ENCODE data around the gene STX2. TPM values are rescaled to one million over a fixed set of nuclear protein-coding genes. Genes with fewer than 3 reads are reported as not detected.

STX2 gene
- total and polyA plus RNA-seq, 2 donors (not counting 3 experiments of a cell fraction or from before 2014, with no cell fraction given): 26.2 to 32.6 TPM

GRCh38 chr12:130742716-130743115 lies 96.3 kb downstream of the STX2 start:
- intact Hi-C loops (cut with micrococcal nuclease): no loop called here
- H3K9ac ChIP-seq (replicated peaks; ENCODE audit: extremely low read depth, insufficient read depth, low read length): no peak overlapping the region
- no peak overlapping the region for H2AFZ ChIP-seq (ENCODE audit: low read depth, low read length)
- no peaks in the 10 kb centered on the region for H3K9me3 ChIP-seq (replicated peaks; ENCODE audit: control insufficient read depth, insufficient read depth, low read length)
- FAIRE-seq: no peak
- BruUV-seq (replicated peaks): no TSS peak
- ChIA-PET CTCF (no interaction called here), POLR2A (no interaction called here)
- H3K9me1 ChIP-seq (replicated peaks; ENCODE audit: control insufficient read depth, extremely low read depth, insufficient read depth, low read length): no peaks in the 10 kb centered on the region
- H4K20me1 ChIP-seq (replicated peaks; ENCODE audit: control insufficient read depth, extremely low read depth, insufficient read depth, low read length): no peaks in the 10 kb centered on the region
- no peak overlapping the region for H3K27ac ChIP-seq (ENCODE audit: insufficient read depth, low read depth, low read length)
- H3K4me1 ChIP-seq (ENCODE audit: control insufficient read depth, extremely low read depth, insufficient read depth, low read length): no peaks in the 10 kb centered on the region
- H3K4me3 ChIP-seq (replicated peaks in 1 of 3; ENCODE audit: insufficient read depth in 1 of 3, low read depth in 1 of 3, low read length in 3 of 3): no peak overlapping the region
- H3K79me2 ChIP-seq (ENCODE audit: control insufficient read depth, insufficient read depth, low read length): no peaks in the 10 kb centered on the region
- H3K36me3 ChIP-seq (ENCODE audit: control insufficient read depth in 2 of 2, extremely low read depth in 1 of 2, insufficient read depth in 2 of 2, low read length in 2 of 2): no peaks in the 10 kb centered on the region
- DNase-seq (ENCODE audit: low read depth, low spot score): no peak
- dilution Hi-C loops (cut with MboI; ENCODE audit: extremely low pct_ligation_motif_present, low sequenced_read_pairs): no loop called here
- no peaks in the 10 kb centered on the region for H3K27me3 ChIP-seq (ENCODE audit: control insufficient read depth in 2 of 2, insufficient read depth in 2 of 2, low read length in 2 of 2)
- H3K4me2 ChIP-seq (ENCODE audit: insufficient read depth, low read length): no peak overlapping the region
- TF ChIP-seq POLR2A (IDR thresholded peaks at IDR 0.05; ENCODE audit: low read depth, low read length) (no peak), JUN (IDR thresholded peaks at IDR 0.05; ENCODE audit: borderline replicate concordance, insufficient read depth, insufficient read length, low read depth) (no peak), CTCF (IDR thresholded peaks at IDR 0.05; ENCODE audit: extremely low read depth in 1 of 2, insufficient read depth in 1 of 2, low read depth in 1 of 2, low read length in 2 of 2) (no peak), MYC (IDR thresholded peaks at IDR 0.05; ENCODE audit: low read depth, low read length) (no peak)

GRCh38 chr12:130742112-130742511 lies 96.9 kb downstream of the STX2 start:
- Histone ChIP-seq H3K4me2 (ENCODE audit: insufficient read depth, low read length) (no peak overlapping the region), H3K79me2 (ENCODE audit: control insufficient read depth, insufficient read depth, low read length) (no peaks in the 10 kb centered on the region), H3K27me3 (ENCODE audit: control insufficient read depth in 2 of 2, insufficient read depth in 2 of 2, low read length in 2 of 2) (no peaks in the 10 kb centered on the region), H3K9me3 (replicated peaks; ENCODE audit: control insufficient read depth, insufficient read depth, low read length) (no peaks in the 10 kb centered on the region), H4K20me1 (replicated peaks; ENCODE audit: control insufficient read depth, extremely low read depth, insufficient read depth, low read length) (no peaks in the 10 kb centered on the region), H3K4me3 (replicated peaks in 1 of 3; ENCODE audit: insufficient read depth in 1 of 3, low read depth in 1 of 3, low read length in 3 of 3) (no peak overlapping the region), H3K9me1 (replicated peaks; ENCODE audit: control insufficient read depth, extremely low read depth, insufficient read depth, low read length) (no peaks in the 10 kb centered on the region), H3K4me1 (ENCODE audit: control insufficient read depth, extremely low read depth, insufficient read depth, low read length) (no peaks in the 10 kb centered on the region), H3K27ac (ENCODE audit: insufficient read depth, low read depth, low read length) (no peak overlapping the region), H3K9ac (replicated peaks; ENCODE audit: extremely low read depth, insufficient read depth, low read length) (no peak overlapping the region), H3K36me3 (ENCODE audit: control insufficient read depth in 2 of 2, extremely low read depth in 1 of 2, insufficient read depth in 2 of 2, low read length in 2 of 2) (no peaks in the 10 kb centered on the region), H2AFZ (ENCODE audit: low read depth, low read length) (no peak overlapping the region)
- POLR2A ChIA-PET: no interaction called here
- BruUV-seq (replicated peaks): no TSS peak
- FAIRE-seq (no peak), DNase-seq (ENCODE audit: low read depth, low spot score) (no peak)
- intact Hi-C loops (cut with micrococcal nuclease) (no loop called here), dilution Hi-C loops (cut with MboI; ENCODE audit: extremely low pct_ligation_motif_present, low sequenced_read_pairs) (no loop called here)
- TF ChIP-seq CTCF (IDR thresholded peaks at IDR 0.05; ENCODE audit: extremely low read depth in 1 of 2, insufficient read depth in 1 of 2, low read depth in 1 of 2, low read length in 2 of 2) (no peak), MYC (IDR thresholded peaks at IDR 0.05; ENCODE audit: low read depth, low read length) (no peak), MAX (IDR thresholded peaks at IDR 0.05; ENCODE audit: insufficient read depth, insufficient read length) (no peak), POLR2AphosphoS5 (IDR thresholded peaks at IDR 0.05; ENCODE audit: insufficient read depth, low read depth, low read length) (no peak)
- CTCF ChIA-PET: no interaction called here
